H9 (cell line): ENCODE results near the gene MRGPRF. TPM values are rescaled to one million over a fixed set of nuclear protein-coding genes. Genes with fewer than 3 reads are reported as not detected.

Experiments
- DNase-seq: peaks from one replicate; pipeline ENCODE4 v3.0.0-alpha.2; 2017
- H2AFZ ChIP-seq: one replicate; pipeline ENCODE4 v1.6.1; 2013; ENCODE audit warnings: mild to moderate bottlenecking, low read length, control low read depth, moderate library complexity
- H2AK5ac ChIP-seq: 2 replicates; pipeline ENCODE4 v1.6.1; 2013; ENCODE audit warnings: low read length, control low read depth, mixed read lengths; ENCODE audit not compliant: insufficient read length
- H2BK120ac ChIP-seq: one replicate; pipeline ENCODE4 v1.6.1; 2013; ENCODE audit warnings: low read depth, mild to moderate bottlenecking, low read length, control low read depth, inconsistent platforms; ENCODE audit not compliant: poor library complexity, severe bottlenecking
- H2BK12ac ChIP-seq: 2 replicates; pipeline ENCODE4 v1.6.1; 2013; ENCODE audit warnings: low read length, control low read depth, mixed read lengths, low read depth; ENCODE audit not compliant: insufficient read length
- H2BK15ac ChIP-seq: 2 replicates; pipeline ENCODE4 v1.6.1; 2013; ENCODE audit warnings: low read depth, low read length, control low read depth
- H2BK20ac ChIP-seq: one replicate; pipeline ENCODE4 v1.6.1; 2013; ENCODE audit warnings: low read depth, mild to moderate bottlenecking, low read length, control low read depth, inconsistent platforms; ENCODE audit not compliant: poor library complexity, severe bottlenecking
- H2BK5ac ChIP-seq: 2 replicates; pipeline ENCODE4 v1.6.1; 2013; ENCODE audit warnings: low read length, control low read depth, mixed read lengths; ENCODE audit not compliant: insufficient read length
- H3K14ac ChIP-seq: 2 replicates; pipeline ENCODE4 v1.6.1; 2013; ENCODE audit warnings: low read length, control low read depth; ENCODE audit not compliant: insufficient read depth
- H3K18ac ChIP-seq: 2 replicates; pipeline ENCODE4 v1.6.1; 2013; ENCODE audit warnings: low read depth, mild to moderate bottlenecking, mixed read lengths, low read length, control low read depth; ENCODE audit not compliant: insufficient read length
- H3K23ac ChIP-seq: 2 replicates; pipeline ENCODE4 v1.6.1; 2013; ENCODE audit warnings: low read length, control low read depth, mixed read lengths, low read depth; ENCODE audit not compliant: insufficient read length
- H3K23me2 ChIP-seq: 2 replicates; pipeline ENCODE4 v1.6.1; 2013; ENCODE audit warnings: low read depth, mild to moderate bottlenecking, mixed read lengths, low read length, control low read depth; ENCODE audit not compliant: insufficient read length, poor library complexity, severe bottlenecking
- H3K27ac ChIP-seq: 2 replicates; pipeline ENCODE4 v1.5.1; 2013; ENCODE audit warnings: low read length, control low read depth, mixed read lengths, low read depth; ENCODE audit not compliant: insufficient read length
- H3K27me3 ChIP-seq: 2 replicates; pipeline ENCODE4 v1.6.1; 2013; ENCODE audit warnings: low read length, control low read depth, inconsistent platforms; ENCODE audit not compliant: insufficient read depth
- H3K4ac ChIP-seq: 2 replicates; pipeline ENCODE4 v1.6.1; 2013; ENCODE audit warnings: low read depth, mild to moderate bottlenecking, control low read depth, inconsistent platforms, low read length, moderate library complexity
- H3K4me1 ChIP-seq: 2 replicates; pipeline ENCODE4 v1.6.1; 2013; ENCODE audit warnings: low read length, control low read depth, inconsistent platforms; ENCODE audit not compliant: insufficient read depth
- H3K4me2 ChIP-seq: 2 replicates; pipeline ENCODE4 v1.6.1; 2013; ENCODE audit warnings: low read length, control low read depth, mixed read lengths; ENCODE audit not compliant: insufficient read length, insufficient read depth
- H3K56ac ChIP-seq: 2 replicates; pipeline ENCODE4 v1.6.1; 2013; ENCODE audit warnings: low read depth, mild to moderate bottlenecking, mixed read lengths, low read length, control low read depth; ENCODE audit not compliant: insufficient read length
- H3K79me1 ChIP-seq: 2 replicates; pipeline ENCODE4 v1.6.1; 2013; ENCODE audit warnings: low read depth, mild to moderate bottlenecking, moderate library complexity, low read length, control low read depth, inconsistent platforms; ENCODE audit not compliant: insufficient read depth, poor library complexity, severe bottlenecking
- H3K79me2 ChIP-seq: 2 replicates; pipeline ENCODE4 v1.6.1; 2013; ENCODE audit warnings: low read length, control low read depth, inconsistent platforms; ENCODE audit not compliant: insufficient read depth
- H3K9ac ChIP-seq: 2 replicates; pipeline ENCODE4 v1.6.1; 2013; ENCODE audit warnings: low read length, control low read depth, mixed read lengths; ENCODE audit not compliant: insufficient read length; ENCODE audit errors: extremely low read depth
- H3K9me3 ChIP-seq: one replicate; pipeline ENCODE4 v1.6.1; 2013; ENCODE audit warnings: low read depth, low read length, inconsistent platforms; ENCODE audit not compliant: control insufficient read depth
- H3T11ph ChIP-seq: one replicate; pipeline ENCODE4 v1.6.1; 2013; ENCODE audit warnings: mild to moderate bottlenecking, low read length, control low read depth, inconsistent platforms
- H4K20me1 ChIP-seq: one replicate; pipeline ENCODE4 v1.6.1; 2013; ENCODE audit not compliant: control insufficient read depth, insufficient read length, insufficient read depth
- H4K5ac ChIP-seq: 2 replicates; pipeline ENCODE4 v1.6.1; 2013; ENCODE audit warnings: low read depth, mild to moderate bottlenecking, mixed read lengths, low read length, control low read depth; ENCODE audit not compliant: insufficient read length
- H4K8ac ChIP-seq: replicated peaks from 2 replicates; pipeline ENCODE4 v1.6.1; 2013; ENCODE audit warnings: low read length, control low read depth, mixed read lengths, low read depth; ENCODE audit not compliant: insufficient read length
- H4K91ac ChIP-seq: 2 replicates; pipeline ENCODE4 v1.6.1; 2013; ENCODE audit warnings: low read depth, mild to moderate bottlenecking, moderate library complexity, mixed read lengths, low read length, control low read depth; ENCODE audit not compliant: insufficient read length
- H3K27ac Mint-ChIP-seq, 3 experiments: 2 replicates in 2 of 3; 3 replicates in 1 of 3; pipeline ENCODE4 v1.8.0; 2020 to 2021; ENCODE audit warnings: mixed read lengths in 3 of 3, mild to moderate bottlenecking in 1 of 3, moderate library complexity in 1 of 3
- H3K27me3 Mint-ChIP-seq: 2 replicates; pipeline ENCODE4 v1.8.0; 2021; ENCODE audit warnings: low read depth, mild to moderate bottlenecking, moderate library complexity, mixed read lengths
- H3K36me3 Mint-ChIP-seq, 3 experiments: 2 replicates in 2 of 3; 3 replicates in 1 of 3; pipeline ENCODE4 v1.8.0; 2020 to 2021; ENCODE audit warnings: low read depth in 3 of 3, mixed read lengths in 3 of 3; ENCODE audit not compliant: insufficient read depth in 1 of 3
- H3K4me1 Mint-ChIP-seq, 2 experiments: 2 replicates each; pipeline ENCODE4 v1.8.0; 2020; ENCODE audit warnings: mixed read lengths in 2 of 2
- H3K4me3 Mint-ChIP-seq, 2 experiments: 2 replicates in 1 of 2; 3 replicates in 1 of 2; pipeline ENCODE4 v1.8.0; 2020 to 2021; ENCODE audit warnings: mild to moderate bottlenecking in 2 of 2, mixed read lengths in 2 of 2, moderate library complexity in 1 of 2
- H3K9me3 Mint-ChIP-seq, 2 experiments: 2 replicates in 1 of 2; 3 replicates in 1 of 2; pipeline ENCODE4 v1.8.0; 2020; ENCODE audit warnings: mild to moderate bottlenecking in 2 of 2, mixed read lengths in 2 of 2, moderate library complexity in 1 of 2
- CTCF ChIP-seq: fragments of 200-600 bp; sonication (generic); conservative IDR thresholded peaks from 3 replicates; pipeline ENCODE4 v1.8.0; 2021; ENCODE audit warnings: antibody characterized with exemption, mild to moderate bottlenecking
- WGBS: extraction: QIAGEN DNeasy Blood & Tissue Kit; methylation state at CpG from one replicate; pipeline ENCODE4 v1.1.7; 2013; ENCODE audit warnings: missing lambda C conversion rate, low lambda C conversion rate, mixed read lengths; ENCODE audit not compliant: insufficient read length; ENCODE audit errors: extremely low coverage; 5-methylcytosine and 5-hydroxymethylcytosine counted together
- total RNA-seq: library from RNA; stranded (reverse); gene quantifications from 2 replicates; pipeline ENCODE4 v1.2.1, GENCODE V29; 2021

The MRGPRF gene
- total RNA-seq, 1 experiment from 2014 or later: 4.0 TPM

- no peak for TF ChIP-seq CTCF
- no peak overlapping the region for H3T11ph ChIP-seq
- WGBS: no CpG with 5 or more reads among the region's 3 CpGs
Measured at GRCh38 chr11:68963779-68964178, 49.3 kb downstream of the MRGPRF start.

More at GRCh38 chr11:68963779-68964178, 49.3 kb downstream of the MRGPRF start:
- H3K56ac ChIP-seq: no peak overlapping the region
- Mint-ChIP-seq H3K9me3 (no peaks in the 10 kb centered on the region; a peak in 1 of 5 replicates), H3K4me3 (no peak overlapping the region), H3K27me3 (no peaks in the 10 kb centered on the region; the same call in 1 of the 2 replicates), H3K4me1 (peaks cover 2 to 4% of the 10 kb centered on the region in 2 experiments; a peak in 2 of 4 replicates), H3K36me3 (no peaks in the 10 kb centered on the region), H3K27ac (no peak overlapping the region)
- H2BK20ac ChIP-seq: no peak overlapping the region
- H3K18ac ChIP-seq: no peak overlapping the region
- no peak overlapping the region for H3K4ac ChIP-seq
- H2BK5ac ChIP-seq: no peak overlapping the region
- no peaks in the 10 kb centered on the region for H3K79me1 ChIP-seq
- no peak overlapping the region for H2AK5ac ChIP-seq
- no peak overlapping the region for H2BK120ac ChIP-seq
- H4K20me1 ChIP-seq: no peaks in the 10 kb centered on the region
- no peaks in the 10 kb centered on the region for H3K4me1 ChIP-seq
- H4K5ac ChIP-seq: no peak overlapping the region
- no peak overlapping the region for H3K23ac ChIP-seq
- peaks cover 2% of the 10 kb centered on the region for H3K23me2 ChIP-seq
- peak; percentile 43 for DNase-seq
- no peak overlapping the region for H4K8ac ChIP-seq
- H2BK12ac ChIP-seq: no peak overlapping the region
- no peak overlapping the region for H3K9ac ChIP-seq
- no peak overlapping the region; the same call in 1 of the 2 replicates for H3K14ac ChIP-seq
- H3K27me3 ChIP-seq: no peaks in the 10 kb centered on the region
- no peak overlapping the region for H2AFZ ChIP-seq
- no peaks in the 10 kb centered on the region for H3K79me2 ChIP-seq
- H3K9me3 ChIP-seq: no peaks in the 10 kb centered on the region
- H3K27ac ChIP-seq: no peak overlapping the region
- H2BK15ac ChIP-seq: no peak overlapping the region
- no peak overlapping the region for H3K4me2 ChIP-seq
- H4K91ac ChIP-seq: no peak overlapping the region
